SU-DHL-6 (cell line): ENCODE measurements around the gene PAH.

Experiments used
- EZH2phosphoT487 ChIP-seq: fragments of 200-600 bp; sonication (generic), shearing (Covaris generic); conservative IDR thresholded peaks from 2 replicates; pipeline ENCODE4 v1.6.1; 2018; ENCODE audit warnings: mild to moderate bottlenecking, antibody characterized with exemption, low read length, moderate library complexity, mixed read lengths
- TF ChIP-seq, protein P1 (sequence below): fragments of 200-600 bp; sonication (generic); IDR thresholded peaks from one replicate; pipeline ENCODE4 v1.5.1; 2017; ENCODE audit warnings: antibody characterized with exemption, mild to moderate bottlenecking, low read length, moderate library complexity; ENCODE audit not compliant: insufficient read depth, poor library complexity, severe bottlenecking

DNA sequence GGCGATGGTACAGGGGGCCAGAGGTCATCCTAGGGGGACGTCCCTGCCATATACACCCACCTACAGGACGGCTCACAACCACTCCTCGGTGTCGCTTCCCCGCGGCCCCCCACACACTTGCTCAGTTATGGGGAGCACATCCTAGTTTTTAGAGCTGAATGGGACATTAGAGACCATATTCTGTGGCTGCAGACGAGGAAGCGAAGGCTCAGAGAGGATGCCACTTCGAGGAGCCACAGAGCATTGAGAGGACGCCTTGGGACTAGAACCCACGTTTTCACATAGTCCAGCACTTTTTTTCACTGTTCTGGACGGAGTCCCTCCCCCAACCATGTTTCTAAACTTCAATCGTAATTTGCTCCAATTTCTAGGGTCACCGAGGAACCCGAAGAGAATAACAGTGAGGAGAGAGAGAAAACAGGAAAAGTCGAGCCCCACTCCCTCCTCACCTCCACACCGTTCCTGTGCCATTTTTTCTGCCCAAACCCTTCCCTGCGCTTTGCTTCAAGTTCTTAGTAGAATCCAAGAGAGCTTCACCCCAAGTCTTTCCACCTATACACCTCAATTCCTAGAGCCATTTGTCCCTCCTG lies 39.8 kb upstream of the PAH start:
- TF ChIP-seq, protein P1, sequence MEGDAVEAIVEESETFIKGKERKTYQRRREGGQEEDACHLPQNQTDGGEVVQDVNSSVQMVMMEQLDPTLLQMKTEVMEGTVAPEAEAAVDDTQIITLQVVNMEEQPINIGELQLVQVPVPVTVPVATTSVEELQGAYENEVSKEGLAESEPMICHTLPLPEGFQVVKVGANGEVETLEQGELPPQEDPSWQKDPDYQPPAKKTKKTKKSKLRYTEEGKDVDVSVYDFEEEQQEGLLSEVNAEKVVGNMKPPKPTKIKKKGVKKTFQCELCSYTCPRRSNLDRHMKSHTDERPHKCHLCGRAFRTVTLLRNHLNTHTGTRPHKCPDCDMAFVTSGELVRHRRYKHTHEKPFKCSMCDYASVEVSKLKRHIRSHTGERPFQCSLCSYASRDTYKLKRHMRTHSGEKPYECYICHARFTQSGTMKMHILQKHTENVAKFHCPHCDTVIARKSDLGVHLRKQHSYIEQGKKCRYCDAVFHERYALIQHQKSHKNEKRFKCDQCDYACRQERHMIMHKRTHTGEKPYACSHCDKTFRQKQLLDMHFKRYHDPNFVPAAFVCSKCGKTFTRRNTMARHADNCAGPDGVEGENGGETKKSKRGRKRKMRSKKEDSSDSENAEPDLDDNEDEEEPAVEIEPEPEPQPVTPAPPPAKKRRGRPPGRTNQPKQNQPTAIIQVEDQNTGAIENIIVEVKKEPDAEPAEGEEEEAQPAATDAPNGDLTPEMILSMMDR = no peak
- TF ChIP-seq EZH2phosphoT487 = no peak
